Subcutaneous abdominal adipose tissue (tissue), 5 donors: ENCODE measurements around the gene FAM228A.
"Not testable (repeated sequence)": the region's sequence is repeated elsewhere in the genome, so short reads cannot be mapped to it uniquely, and the experiment has no call there.

ENCODE experiments used
- H3K27ac ChIP-seq: one replicate; pipeline ENCODE4 v1.7.0; 2013; ENCODE audit warnings: low read depth, mild to moderate bottlenecking, inconsistent platforms, low read length, moderate library complexity
- H3K27me3 ChIP-seq, 5 donors: one replicate each; pipeline ENCODE4 v1.7.0; 2013; ENCODE audit warnings: low read length in 5 of 5, inconsistent platforms in 1 of 5; ENCODE audit not compliant: control insufficient read depth in 5 of 5, insufficient read depth in 4 of 5
- H3K36me3 ChIP-seq, 5 donors: one replicate each; pipeline ENCODE4 v1.7.0; 2013; ENCODE audit warnings: low read length in 5 of 5; ENCODE audit not compliant: control insufficient read depth in 5 of 5, insufficient read depth in 5 of 5
- H3K4me1 ChIP-seq, 5 donors: one replicate each; pipeline ENCODE4 v1.7.0; 2013; ENCODE audit warnings: low read length in 5 of 5, mild to moderate bottlenecking in 3 of 5, moderate library complexity in 1 of 5; ENCODE audit not compliant: control insufficient read depth in 5 of 5, insufficient read depth in 5 of 5
- H3K4me3 ChIP-seq, 5 donors: one replicate each; pipeline ENCODE4 v1.7.0; 2013; ENCODE audit warnings: low read length in 5 of 5, low read depth in 1 of 5
- H3K9ac ChIP-seq, 5 donors: one replicate each; pipeline ENCODE4 v1.7.0; 2013; ENCODE audit warnings: low read length in 5 of 5, mild to moderate bottlenecking in 4 of 5, moderate library complexity in 3 of 5
- H3K9me3 ChIP-seq, 5 donors: one replicate each; pipeline ENCODE4 v1.7.0; 2013; ENCODE audit warnings: low read length in 5 of 5; ENCODE audit not compliant: control insufficient read depth in 5 of 5
- donor health status: healthy.
- donor health status: healthy.
- donor health status: healthy.
- donor health status: healthy.
- donor health status: healthy.

Gene FAM228A

DNA sequence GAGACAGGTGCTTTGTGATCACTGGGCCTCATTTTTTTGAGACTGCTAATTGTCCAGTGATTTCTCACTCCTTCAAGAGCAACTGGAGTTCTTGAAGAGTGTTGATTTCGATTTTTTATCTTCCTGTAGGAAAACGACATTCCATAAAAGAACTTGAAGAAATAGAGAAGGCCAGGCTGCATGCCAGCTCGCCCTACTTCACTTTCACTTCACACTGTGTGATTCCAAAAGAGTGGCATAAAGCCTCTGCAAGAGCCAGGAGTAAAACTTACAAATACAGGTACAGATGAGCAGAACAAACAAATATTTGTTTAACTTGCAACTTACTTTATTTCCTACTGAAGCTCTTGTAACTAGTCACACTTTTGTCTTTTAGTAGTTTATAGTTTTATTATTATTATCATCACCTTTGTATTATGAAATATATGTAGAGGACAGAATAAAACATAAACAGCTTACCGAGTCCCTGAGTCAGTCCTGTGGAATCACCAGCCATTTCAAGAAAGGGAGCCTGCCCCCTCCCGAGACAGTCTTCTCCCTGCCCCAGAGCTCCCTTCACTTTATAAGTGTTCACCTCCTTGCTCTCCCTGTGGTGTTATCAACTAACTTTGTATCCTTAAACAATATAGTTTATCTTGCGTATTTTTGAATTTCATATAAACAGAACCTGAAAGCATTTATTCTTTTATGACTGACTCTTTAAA is 8.7 kb downstream of the FAM228A start:
- Histone ChIP-seq H3K9me3 (no peaks in the 10 kb centered on the region), H3K36me3 (no peaks in the 10 kb centered on the region), H3K4me1 (no peaks in the 10 kb centered on the region), H3K27me3 (no peaks in the 10 kb centered on the region), H3K27ac (no peak overlapping the region), H3K9ac (no peak overlapping the region), H3K4me3 (no peak overlapping the region)

DNA sequence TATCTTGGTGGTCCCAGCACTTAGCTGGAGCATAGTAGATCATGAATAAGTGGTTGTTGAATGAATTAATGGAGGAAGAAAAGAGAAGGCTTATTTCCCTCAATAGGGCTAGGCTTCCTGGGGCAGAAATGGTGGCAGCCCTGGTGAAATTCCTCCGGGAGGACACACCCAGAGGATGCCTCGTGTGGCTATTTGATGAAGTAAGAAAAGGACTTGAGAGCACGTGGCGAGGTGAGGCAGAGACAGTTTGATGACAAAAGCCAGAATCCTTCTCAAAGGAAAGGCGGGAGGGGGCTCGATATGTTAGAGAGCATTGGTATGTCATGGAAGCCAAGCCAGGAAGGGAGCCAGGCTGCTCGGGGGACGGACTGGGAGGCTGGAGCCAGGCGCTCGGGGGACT is 14.7 kb downstream of the FAM228A start:
- H3K4me3 ChIP-seq: no peak overlapping the region
- H3K27ac ChIP-seq: no peak overlapping the region
- H3K9me3 ChIP-seq: no peaks in the 10 kb centered on the region
- no peak overlapping the region for H3K9ac ChIP-seq
- H3K27me3 ChIP-seq: no peaks in the 10 kb centered on the region
- H3K36me3 ChIP-seq: peaks cover 0 to 13% (median 4%) of the 10 kb centered on the region in 5 donors
- H3K4me1 ChIP-seq: no peaks in the 10 kb centered on the region

DNA sequence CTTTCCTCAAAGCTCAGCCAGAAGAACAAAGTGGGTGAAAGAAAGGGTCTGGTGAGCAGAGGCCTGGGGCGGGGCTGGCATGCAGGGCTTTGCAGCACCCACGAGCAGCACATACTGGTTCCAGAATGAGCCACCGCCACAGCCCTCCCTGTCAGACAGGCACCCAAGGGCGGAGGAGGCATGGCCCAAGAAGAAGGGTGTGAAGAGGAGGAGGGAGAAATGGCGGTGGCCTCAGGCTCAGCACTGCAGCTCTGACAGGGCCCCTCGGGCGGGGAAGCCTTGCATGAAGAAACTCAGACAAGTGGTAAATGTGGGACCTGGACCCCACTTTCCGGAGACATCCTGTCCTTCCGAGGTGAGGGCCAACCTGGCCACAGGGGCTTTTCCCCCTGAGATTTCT is 15.7 kb downstream of the FAM228A start:
- Histone ChIP-seq H3K27me3 (no peaks in the 10 kb centered on the region), H3K36me3 (peaks cover 0 to 13% (median 4%) of the 10 kb centered on the region in 5 donors), H3K4me3 (no peak overlapping the region)

DNA sequence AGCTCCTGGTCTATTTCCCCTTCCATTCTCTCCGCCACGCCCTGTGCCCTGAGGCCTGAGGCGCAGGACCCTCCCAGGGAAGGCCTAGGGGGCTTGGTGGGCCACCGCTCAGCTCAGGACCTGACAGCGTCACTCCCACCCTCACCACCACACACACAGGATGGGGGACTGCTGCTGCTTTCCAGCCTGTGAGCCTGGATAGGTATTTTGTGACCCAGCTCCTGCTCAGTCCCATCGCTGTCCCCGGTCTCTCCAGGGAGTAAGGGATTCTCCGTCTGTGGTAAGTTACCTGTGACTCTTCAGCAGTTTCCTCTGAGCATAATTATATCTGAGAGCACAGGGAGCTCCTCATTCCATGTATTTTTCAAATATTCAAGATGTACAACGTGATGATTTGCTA is 16.3 kb downstream of the FAM228A start:
- Histone ChIP-seq H3K36me3 (peaks cover 0 to 13% (median 4%) of the 10 kb centered on the region in 5 donors), H3K9ac (no peak overlapping the region), H3K27me3 (no peaks in the 10 kb centered on the region), H3K4me1 (no peaks in the 10 kb centered on the region), H3K4me3 (no peak overlapping the region), H3K27ac (no peak overlapping the region), H3K9me3 (no peaks in the 10 kb centered on the region)

More for the DNA sequence above, 15.7 kb downstream of the FAM228A start:
- Histone ChIP-seq H3K9ac (no peak overlapping the region), H3K4me1 (no peaks in the 10 kb centered on the region), H3K27ac (no peak overlapping the region), H3K9me3 (no peaks in the 10 kb centered on the region)

DNA sequence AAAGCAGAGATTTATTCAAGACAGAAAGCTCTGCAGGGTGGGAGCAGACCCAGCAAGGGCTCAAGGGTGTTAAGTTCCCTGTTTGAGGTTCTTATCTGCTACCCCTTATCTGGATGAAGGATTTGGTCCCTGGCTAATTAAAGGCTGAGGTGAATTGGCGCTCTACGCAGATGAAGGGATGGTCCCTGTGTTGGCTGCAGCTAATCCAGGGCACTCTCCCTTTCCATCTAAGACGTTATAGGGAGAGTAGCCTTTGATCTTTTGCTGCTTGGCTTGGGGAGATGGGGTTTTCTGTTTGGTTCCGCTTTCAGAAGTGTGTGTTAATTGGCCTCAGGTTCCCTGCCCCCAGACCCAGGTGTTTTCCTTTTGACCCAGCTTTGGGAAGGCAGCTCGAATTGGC is 17.0 kb downstream of the FAM228A start:
- Histone ChIP-seq H3K9ac (no peak overlapping the region), H3K9me3 (no peaks in the 10 kb centered on the region), H3K27me3 (no peaks in the 10 kb centered on the region), H3K4me3 (no peak overlapping the region), H3K4me1 (no peaks in the 10 kb centered on the region), H3K36me3 (peaks cover 0 to 13% (median 4%) of the 10 kb centered on the region in 5 donors), H3K27ac (no peak overlapping the region)

DNA sequence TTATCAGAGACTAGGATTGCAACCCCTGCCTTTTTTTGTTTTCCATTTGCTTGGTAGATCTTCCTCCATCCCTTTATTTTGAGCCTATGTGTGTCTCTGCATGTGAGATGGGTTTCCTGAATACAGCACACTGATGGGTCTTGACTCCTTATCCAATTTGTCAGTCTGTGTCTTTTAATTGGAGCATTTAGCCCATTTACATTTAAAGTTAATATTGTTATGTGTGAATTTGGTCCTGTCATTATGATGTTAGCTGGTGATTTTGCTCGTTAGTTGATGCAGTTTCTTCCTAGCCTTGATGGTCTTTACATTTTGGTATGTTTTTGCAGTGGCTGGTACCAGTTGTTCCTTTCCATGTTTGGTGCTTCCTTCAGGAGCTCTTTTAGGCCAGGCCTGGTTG is 22.4 kb downstream of the FAM228A start:
- not testable (repeated sequence) for H3K27ac ChIP-seq, H3K27me3 ChIP-seq, H3K4me1 ChIP-seq, H3K4me3 ChIP-seq, H3K9me3 ChIP-seq, H3K9ac ChIP-seq
- H3K36me3 ChIP-seq: peaks cover 0 to 16% (median 4%) of the 10 kb centered on the region in 5 donors

DNA sequence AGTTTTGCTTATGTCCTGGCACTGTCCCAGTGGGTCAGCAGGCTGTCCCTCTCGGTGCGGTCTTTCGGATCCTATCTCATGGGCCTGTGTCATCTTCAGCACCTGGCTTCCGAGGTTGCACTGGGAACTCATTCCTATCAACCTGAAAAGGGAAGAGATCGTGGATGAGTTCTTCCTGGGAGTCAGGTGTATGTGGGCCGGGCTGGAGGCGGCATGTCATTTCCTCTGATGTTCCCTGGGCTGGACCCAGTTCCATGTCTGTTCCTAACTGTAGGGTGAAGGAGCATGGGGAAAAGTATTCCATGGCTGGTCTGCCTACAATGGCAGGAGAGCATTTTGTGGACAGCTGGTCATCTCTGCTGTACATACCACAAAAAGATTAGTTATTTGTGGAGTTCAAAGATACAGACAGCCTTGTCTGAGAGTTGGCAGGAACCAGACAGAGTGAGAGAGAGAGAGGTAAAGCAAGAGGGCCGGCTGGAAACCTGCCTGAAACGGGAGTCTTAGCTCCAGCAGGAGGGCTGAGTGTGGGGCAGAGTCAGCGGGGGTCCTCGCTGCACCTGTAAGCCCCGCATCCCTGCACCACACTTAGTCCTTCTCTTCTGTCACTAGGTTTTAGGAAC is 25.2 kb downstream of the FAM228A start:
- no peak overlapping the region for H3K27ac ChIP-seq

DNA sequence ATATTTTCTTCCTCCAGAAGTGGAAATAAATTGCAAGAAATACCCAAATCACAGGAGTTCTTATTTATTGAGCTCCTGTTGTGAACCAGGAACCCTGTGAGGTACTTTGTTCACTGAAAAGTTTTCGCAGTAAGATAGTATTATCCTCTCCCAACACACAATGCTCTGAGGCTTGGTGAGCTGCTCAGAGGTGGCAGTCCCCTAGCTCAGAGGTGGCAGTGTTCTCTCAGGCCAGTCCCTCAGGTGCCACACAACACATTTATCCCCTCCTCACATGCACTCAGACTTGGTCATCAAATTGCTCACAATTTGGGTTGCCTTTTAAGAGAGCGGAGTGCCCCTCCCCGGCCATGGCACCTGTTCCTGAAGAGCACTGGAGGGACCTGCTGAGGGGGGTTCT is 25.9 kb downstream of the FAM228A start:
- Histone ChIP-seq H3K9me3 (no peaks in the 10 kb centered on the region), H3K9ac (no peak overlapping the region), H3K36me3 (peaks cover 0 to 50% (median 33%) of the 10 kb centered on the region in 5 donors), H3K4me1 (no peaks in the 10 kb centered on the region), H3K27me3 (no peaks in the 10 kb centered on the region), H3K4me3 (no peak overlapping the region), H3K27ac (no peak overlapping the region)

More for the DNA sequence above, 25.2 kb downstream of the FAM228A start:
- Histone ChIP-seq H3K36me3 (peaks cover 0 to 43% (median 27%) of the 10 kb centered on the region in 5 donors), H3K4me3 (no peak overlapping the region), H3K9me3 (no peaks in the 10 kb centered on the region), H3K9ac (no peak overlapping the region), H3K27me3 (no peaks in the 10 kb centered on the region), H3K4me1 (no peaks in the 10 kb centered on the region)

DNA sequence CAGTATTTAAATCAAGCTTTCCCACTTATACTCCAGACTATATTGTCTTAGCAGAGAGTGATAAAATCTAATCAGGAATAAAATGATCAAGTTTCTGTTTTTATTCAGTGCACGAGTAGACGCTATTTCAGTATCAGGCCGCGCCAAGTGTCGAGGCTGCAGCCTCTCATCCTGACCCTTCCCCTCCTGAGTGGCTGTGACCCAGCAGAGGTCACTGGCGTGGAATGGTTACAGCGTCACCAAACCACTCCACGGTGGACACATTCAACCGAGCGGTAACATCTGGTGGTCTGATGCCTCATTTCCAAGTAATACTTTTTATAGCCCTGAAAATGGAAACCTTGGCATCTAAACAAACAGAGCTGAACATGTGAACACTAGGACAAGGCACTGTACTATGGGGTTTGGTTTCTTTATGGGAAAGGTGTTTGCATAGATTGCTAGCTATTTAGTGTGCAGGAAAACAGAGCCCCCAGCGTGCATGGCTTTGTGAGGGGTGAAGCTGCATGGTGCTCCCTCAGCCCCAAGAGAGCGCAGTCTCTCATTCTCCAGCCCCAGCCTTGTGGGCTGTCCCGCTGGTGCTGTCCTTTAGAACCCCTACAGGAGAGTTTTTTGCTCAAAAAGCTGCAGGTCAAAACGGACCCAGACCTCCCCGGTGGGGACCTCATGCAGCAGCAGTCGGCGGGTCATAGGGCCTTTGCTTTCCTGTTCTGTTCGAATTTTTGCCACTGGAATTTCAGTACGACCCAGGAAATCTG is 28.4 kb downstream of the FAM228A start:
- Histone ChIP-seq H3K27me3 (no peaks in the 10 kb centered on the region), H3K4me3 (no peak overlapping the region), H3K9me3 (no peaks in the 10 kb centered on the region), H3K36me3 (peaks cover 0 to 74% (median 55%) of the 10 kb centered on the region in 5 donors), H3K4me1 (no peaks in the 10 kb centered on the region), H3K27ac (no peak overlapping the region), H3K9ac (no peak overlapping the region)

DNA sequence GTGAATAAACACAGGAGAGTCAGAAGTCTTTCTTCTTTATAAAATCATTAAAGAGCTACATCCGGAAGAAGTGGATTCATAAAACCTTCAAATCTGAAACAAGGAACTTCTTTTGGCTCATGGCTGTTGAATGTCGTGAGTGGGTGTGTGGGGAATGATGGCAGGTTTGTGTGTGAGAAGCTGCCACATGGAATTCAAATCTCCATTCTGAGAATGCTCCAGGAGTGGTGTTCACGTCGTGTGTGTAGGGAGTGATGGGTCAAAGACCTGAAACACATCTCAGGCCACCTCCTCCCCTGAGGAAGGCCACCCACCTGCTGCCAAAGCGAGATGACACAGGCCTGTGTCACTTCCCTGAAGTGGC is 28.9 kb downstream of the FAM228A start:
- Histone ChIP-seq H3K4me1 (no peaks in the 10 kb centered on the region), H3K27me3 (no peaks in the 10 kb centered on the region), H3K9ac (no peak overlapping the region), H3K36me3 (peaks cover 0 to 79% (median 60%) of the 10 kb centered on the region in 5 donors), H3K27ac (no peak overlapping the region), H3K4me3 (no peak overlapping the region), H3K9me3 (no peaks in the 10 kb centered on the region)
